SKM-1 treated with dmso at 0.1 percent for 144 hours (cell line): ENCODE measurements around the gene CNDP2.
"Not testable (repeated sequence)": the region's sequence is repeated elsewhere in the genome, so short reads cannot be mapped to it uniquely, and the experiment has no call there.

Experiments
- DNase-seq: peaks from one replicate; lab custom pipeline; 2025; ENCODE audit not compliant: unreplicated experiment; lab: John Stamatoyannopoulos, UW

CNDP2 gene

DNA sequence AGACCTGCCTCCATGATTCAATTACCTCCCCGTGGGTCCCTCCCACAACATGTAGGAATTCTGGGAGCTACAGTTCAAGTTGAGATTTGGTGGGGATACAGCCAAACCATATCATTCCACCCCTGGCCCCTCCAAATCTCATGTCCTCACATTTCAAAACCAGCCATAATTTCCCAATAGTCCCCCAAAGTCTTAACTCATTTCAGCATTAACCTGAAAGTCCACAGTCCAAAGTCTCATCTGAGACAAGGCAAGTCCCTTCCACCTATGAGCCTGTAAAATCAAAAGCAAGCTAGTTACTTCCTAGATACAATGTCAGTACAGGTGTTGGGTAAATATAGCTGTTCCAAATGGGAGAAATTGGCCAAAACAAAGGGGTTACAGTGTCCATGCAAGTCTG, 69.0 kb downstream of the CNDP2 start:
- DNase-seq, result not testable (repeated sequence)

DNA sequence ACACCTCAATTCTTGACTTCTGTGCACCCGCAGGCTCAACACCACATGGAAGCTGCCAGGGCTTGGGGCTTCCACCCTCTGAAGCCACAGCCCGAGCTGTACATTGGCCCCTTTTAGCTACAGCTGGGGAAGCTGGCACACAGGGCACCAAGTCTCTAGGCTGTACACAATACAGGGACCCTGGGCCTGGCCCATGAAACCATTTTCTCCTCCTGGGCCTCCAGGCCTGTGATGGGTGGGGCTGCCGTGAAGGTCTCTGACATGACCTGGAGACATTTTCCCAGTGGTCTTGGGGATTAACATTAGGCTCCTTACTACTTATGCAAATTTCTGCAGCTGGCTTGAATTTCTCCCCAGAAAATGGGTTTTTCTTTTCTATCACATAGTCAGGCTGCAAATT, 69.8 kb downstream of the CNDP2 start:
- DNase-seq, result not testable (repeated sequence)

DNA sequence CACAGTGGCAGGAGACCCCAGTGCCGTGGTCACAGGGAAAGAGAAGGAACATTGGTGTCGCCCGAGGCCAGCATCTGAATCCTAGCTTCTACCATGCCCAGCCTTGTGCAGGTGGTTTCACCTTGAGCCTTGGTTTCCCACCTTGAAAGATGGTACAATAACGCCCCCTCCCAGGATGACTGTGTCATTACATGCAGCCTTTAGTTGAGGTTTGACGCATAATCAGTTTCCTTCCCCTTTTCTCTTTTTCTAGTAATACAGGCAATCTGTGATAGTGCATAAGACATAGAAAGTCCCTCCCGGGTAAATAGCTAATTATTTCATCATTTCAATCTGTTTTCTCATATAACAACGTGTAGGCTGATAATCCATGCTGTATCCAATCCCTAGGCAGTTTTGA, 71.7 kb downstream of the CNDP2 start:
- peak; percentile 16 for DNase-seq

DNA sequence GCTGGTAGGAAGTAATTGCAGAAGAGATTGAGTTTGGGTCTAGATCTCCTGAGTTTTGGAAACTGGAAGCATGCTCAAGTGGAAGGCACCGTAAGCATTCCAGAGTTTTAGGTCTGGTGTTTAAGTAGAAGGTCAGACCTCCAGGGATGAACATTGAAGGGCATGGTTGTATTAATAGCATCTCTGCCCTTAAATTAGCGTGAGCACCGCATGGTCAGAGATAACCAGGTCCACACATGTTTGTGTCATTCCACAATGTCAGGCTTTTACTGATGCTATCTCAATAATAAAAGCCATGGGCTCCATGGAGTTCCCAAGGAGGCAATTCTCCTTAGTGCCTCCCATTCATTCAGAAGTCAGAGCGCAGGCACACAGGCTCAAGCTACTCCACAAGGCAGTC, 73.2 kb downstream of the CNDP2 start:
- no peak for DNase-seq

DNA sequence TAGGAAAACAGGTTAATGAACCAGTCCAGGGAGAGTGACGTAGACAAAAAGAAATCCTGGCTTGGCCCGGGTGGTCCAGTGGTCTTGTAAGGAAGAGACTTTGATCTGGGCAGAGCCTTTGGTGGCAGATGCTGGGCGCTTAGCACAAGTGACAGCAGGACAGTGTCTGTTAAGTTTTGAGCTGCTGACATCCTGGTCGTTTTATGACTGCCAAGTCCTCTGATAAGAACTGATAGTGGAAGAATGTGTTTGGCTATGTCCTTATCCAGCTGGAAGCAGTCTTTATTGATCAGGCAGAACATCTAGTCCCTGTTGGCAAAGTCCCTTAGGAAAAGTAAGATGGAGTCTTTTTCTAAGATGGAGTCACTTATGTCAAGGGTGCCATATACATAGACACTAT, 74.1 kb downstream of the CNDP2 start:
- DNase-seq, result no peak

DNA sequence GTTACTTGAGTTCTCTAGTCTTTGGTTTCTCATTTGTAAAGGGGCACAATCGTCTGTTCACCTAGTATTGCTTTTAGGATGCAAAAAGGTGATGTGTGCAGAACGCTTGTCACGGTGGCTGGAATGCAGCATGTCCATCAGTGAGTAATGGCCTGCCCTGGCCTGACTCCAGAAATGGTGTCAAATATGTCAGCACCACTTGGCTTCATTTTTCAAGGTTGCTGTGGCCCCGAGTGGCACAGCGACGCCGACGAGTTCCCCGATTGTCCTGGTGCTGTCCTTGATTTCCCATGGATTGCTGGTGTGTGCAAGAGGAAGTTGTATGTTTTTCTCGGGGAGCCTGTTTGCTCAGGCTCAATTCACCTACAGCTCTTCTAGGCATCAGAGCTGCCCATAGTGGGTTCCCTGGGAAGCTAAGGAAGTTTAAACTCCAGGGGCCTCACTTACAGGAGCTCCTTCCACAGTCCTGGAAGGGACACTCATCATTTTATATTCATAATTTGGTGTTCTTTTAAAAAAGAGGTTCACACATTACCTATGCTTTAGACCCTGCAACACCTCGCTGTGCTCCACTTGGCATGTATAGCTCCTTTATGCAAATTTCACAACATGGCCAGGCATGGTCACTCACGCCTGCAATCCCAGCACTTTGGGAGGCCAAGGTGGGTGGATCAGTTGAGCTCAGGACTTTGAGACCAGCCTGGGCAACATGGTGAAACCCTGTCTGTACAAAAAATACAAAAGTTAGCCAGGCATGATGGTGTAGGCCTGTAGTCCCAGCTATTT, 75.9 kb downstream of the CNDP2 start:
- no peak for DNase-seq

DNA sequence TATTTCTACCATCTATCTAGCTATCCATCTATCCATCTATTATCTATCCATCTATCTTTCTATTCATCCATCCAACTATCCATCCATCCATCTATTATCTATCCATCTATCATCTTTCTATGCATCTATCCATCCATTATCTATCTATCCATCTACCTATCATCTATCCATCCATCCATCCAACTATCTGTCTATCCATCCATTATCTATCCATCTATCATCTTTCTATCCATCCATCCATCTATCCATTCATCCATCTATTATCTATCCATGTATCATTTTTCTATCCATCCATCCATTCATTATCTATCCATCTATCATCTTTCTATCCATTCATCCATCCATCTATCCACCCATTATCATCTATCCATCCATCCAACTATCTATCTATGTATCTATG, 76.9 kb downstream of the CNDP2 start:
- DNase-seq, result no peak
